WERI-Rb-1 (cell line): Measurements from ENCODE around the gene LBHD2.

Experiments
- DNase-seq: peaks from one replicate; pipeline ENCODE4 v3.0.0-alpha.2; 2020
- H3K27ac ChIP-seq: fragments of 250-450 bp; sonication (Bioruptor Pico); 2 replicates; pipeline ENCODE4 v1.5.1; 2020; ENCODE audit warnings: mild to moderate bottlenecking, moderate library complexity
- H3K27me3 ChIP-seq: fragments of 250-450 bp; sonication (Bioruptor Pico); 2 replicates; pipeline ENCODE4 v1.5.1; 2021; ENCODE audit warnings: mild to moderate bottlenecking, low read depth, moderate library complexity; ENCODE audit not compliant: insufficient read depth, severe bottlenecking
- H3K36me3 ChIP-seq: fragments of 250-450 bp; sonication (Bioruptor Pico); 2 replicates; pipeline ENCODE4 v1.5.1; 2020; ENCODE audit warnings: mild to moderate bottlenecking, moderate library complexity
- H3K4me3 ChIP-seq: 2 replicates; pipeline ENCODE4 v1.5.1; 2011; ENCODE audit warnings: low read depth, mild to moderate bottlenecking, control low read depth, low read length
- H3K9me3 ChIP-seq: fragments of 250-450 bp; sonication (Bioruptor Pico); 2 replicates; pipeline ENCODE4 v1.5.1; 2021; ENCODE audit warnings: mild to moderate bottlenecking, moderate library complexity; ENCODE audit not compliant: severe bottlenecking
- TF ChIP-seq, protein P1 (sequence below): IDR thresholded peaks from 2 replicates; pipeline ENCODE4 v1.5.1; 2011; ENCODE audit warnings: low read depth, mild to moderate bottlenecking, control low read depth, inconsistent platforms, low read length

The LBHD2 gene

GRCh38 chr14:103122947-103123633 is 39.1 kb downstream of the LBHD2 start, which contains the start of gene TNFAIP2:
Gene TNFAIP2 (plus strand): TSS chr14:103123461. CDS start chr14:103126458, 2,997 bp downstream.
- no peak within 1 kb of the TSS for H3K4me3 ChIP-seq
- no peaks in the 10 kb centered on the region for H3K27me3 ChIP-seq
- H3K36me3 ChIP-seq = no peaks in the 10 kb centered on the region
- H3K9me3 ChIP-seq = no peaks in the 10 kb centered on the region
- peak within 1 kb of the TSS; percentile 52 for H3K27ac ChIP-seq
- DNase-seq = no peak
- TF ChIP-seq, protein P1, sequence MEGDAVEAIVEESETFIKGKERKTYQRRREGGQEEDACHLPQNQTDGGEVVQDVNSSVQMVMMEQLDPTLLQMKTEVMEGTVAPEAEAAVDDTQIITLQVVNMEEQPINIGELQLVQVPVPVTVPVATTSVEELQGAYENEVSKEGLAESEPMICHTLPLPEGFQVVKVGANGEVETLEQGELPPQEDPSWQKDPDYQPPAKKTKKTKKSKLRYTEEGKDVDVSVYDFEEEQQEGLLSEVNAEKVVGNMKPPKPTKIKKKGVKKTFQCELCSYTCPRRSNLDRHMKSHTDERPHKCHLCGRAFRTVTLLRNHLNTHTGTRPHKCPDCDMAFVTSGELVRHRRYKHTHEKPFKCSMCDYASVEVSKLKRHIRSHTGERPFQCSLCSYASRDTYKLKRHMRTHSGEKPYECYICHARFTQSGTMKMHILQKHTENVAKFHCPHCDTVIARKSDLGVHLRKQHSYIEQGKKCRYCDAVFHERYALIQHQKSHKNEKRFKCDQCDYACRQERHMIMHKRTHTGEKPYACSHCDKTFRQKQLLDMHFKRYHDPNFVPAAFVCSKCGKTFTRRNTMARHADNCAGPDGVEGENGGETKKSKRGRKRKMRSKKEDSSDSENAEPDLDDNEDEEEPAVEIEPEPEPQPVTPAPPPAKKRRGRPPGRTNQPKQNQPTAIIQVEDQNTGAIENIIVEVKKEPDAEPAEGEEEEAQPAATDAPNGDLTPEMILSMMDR = no peak

DNA sequence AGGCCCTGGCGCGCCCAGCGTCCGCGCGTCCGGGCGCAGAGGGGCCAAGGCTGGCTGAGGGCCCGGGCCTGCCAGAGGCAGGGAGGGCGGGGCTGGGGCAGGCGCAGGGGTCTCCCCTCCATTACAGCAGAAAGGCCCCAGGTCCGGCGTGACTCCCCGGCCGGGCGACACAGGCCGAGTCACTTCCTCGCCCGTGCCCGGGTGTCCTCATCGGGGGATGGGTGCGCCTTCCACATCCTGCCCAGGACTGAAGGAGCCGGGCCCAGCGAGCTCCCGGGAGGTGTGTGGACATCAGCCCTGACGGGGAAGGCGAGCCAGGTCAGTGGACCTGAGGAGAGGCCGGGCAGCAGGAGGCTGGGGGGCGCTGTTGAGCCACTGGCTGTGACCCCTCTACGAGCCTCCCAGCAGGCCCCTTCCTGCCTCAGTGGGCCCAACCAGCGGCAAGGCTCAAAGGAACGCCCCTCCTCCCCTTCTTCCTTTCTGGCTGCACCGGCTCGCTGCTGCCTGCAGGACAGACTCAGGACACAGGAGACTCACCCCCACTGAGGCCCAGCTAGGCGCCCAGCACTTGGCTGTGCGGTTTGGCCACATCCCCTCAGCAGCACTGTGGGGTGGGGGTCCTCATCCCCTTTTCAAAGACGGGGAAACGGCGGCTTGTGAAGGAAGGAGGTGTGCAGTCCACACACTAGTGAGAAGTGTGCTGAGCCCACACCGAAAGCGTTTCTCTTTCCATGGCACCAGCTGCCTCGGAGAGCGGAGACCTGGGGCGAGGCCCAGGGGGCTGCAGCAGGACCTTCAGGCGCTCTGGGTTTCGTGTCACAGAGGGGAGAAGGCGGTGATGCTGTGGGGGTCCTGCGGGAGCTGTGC is 39.9 kb downstream of the LBHD2 start:
- DNase-seq = no peak
- H3K4me3 ChIP-seq = no peak overlapping the region
- TF ChIP-seq, protein P1 = peak; percentile 50

DNA sequence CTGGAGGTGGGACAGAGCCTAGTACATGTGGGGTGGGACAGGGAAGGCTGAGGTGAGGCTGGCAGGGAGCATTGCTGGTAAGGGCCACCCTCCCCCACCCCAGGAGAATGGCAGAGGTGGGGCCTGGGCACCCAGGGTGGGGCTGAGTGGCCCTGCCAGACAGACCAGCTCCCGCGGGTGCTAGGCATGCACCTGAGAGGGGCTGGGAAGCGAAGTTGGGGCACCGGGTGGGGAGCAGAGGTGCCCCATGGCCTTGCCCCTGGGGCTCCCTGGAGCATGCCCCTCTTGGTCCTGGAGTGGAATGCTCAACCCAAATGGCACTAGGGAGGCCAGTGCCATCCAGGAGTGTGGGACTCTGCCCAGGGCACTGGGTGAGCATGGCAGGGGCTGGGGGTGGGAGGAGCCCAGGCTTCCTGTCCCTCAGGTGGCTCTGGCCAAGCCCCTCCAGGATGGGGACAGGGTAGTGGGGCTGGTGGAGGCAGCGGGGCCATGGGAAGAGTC is 40.5 kb downstream of the LBHD2 start:
- Histone ChIP-seq H3K27ac (no peak overlapping the region), H3K9me3 (no peaks in the 10 kb centered on the region), H3K27me3 (no peaks in the 10 kb centered on the region), H3K36me3 (no peaks in the 10 kb centered on the region), H3K4me3 (no peak overlapping the region)
- TF ChIP-seq, protein P1 = no peak
- DNase-seq = no peak

More for the DNA sequence above, 39.9 kb downstream of the LBHD2 start:
- Histone ChIP-seq H3K27me3 (no peaks in the 10 kb centered on the region), H3K36me3 (no peaks in the 10 kb centered on the region), H3K9me3 (no peaks in the 10 kb centered on the region), H3K27ac (no peak overlapping the region)

GRCh38 chr14:103125098-103126070 is 41.4 kb downstream of the LBHD2 start:
- H3K27me3 ChIP-seq = no peaks in the 10 kb centered on the region

More at GRCh38 chr14:103125098-103126070, 41.4 kb downstream of the LBHD2 start:
- no peak for DNase-seq
- Histone ChIP-seq H3K36me3 (no peaks in the 10 kb centered on the region), H3K9me3 (no peaks in the 10 kb centered on the region), H3K4me3 (no peak overlapping the region), H3K27ac (no peak overlapping the region)
- TF ChIP-seq, protein P1 = no peak
